GM18508 (cell line): ENCODE measurements around the gene CFAP57.

Experiments used
- ATAC-seq: cut with Tn5 transposase; IDR thresholded peaks from one replicate; pipeline ENCODE4 v1.9.1; 2021; ENCODE audit warnings: moderate number of reproducible peaks; ENCODE audit not compliant: insufficient read depth, unreplicated experiment

The CFAP57 gene

DNA sequence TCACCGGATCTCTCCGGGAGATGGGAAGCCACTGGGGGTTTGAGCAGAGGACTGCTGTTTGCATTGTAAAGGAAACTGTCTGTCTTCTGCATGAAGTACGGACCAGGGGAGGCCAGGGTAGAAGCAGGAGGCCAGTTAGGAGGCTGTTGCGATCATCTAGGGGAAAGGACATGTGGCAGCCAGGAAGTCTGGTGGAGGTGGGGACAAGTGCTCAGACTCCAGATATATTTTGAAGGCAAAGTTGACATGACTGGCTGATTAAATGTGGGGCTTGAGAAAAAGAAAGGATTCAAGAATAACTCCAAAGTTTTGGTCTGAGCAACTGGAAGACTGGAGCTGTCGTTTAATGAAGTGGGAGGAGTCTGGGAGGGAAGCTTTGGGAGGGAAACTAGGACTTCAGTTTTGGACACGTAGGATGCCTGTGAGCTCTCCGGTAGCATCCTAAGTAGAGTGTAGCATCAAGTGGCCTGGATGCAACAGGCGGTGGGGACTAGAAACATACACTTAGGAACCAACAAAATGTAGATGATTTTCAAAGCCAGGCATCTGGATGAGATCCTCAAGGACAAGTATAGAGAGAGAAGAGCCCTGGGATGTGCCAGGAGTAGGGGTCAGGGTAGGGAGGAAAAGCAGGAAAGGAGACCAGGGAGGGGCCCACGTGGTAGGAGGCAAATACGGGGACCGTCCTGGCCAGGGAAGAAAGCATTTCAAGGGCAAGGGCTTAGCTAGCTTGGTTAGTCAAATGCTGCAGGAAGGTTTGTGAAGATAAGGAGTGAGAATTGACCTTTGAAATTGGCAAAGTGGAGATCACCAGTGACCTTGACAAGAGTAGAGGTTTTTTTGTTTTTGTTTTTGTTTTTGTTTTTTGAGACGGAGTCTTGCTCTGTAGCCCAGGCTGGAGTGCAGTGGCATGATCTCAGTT is 116.9 kb downstream of the CFAP57 start:
- ATAC-seq = no peak

DNA sequence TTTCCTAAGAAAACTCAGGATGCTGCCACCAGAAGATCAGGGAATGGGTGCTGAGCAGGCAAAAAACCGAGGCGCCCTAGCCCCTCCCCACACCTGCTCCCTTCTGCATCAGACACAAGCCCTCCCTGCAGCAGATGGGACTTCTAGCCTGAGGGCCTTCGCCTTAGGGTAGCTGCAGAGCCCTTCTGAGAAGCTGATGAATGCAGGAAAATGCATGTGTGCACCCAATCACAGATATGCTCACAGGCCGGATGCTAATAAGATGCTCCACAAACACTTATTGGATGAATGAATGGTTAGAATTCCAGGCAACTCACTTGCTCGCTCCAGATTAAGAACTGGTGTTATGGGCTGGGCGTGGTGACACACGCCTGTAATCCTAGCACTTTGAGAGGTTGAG is 120.1 kb downstream of the CFAP57 start:
- no peak for ATAC-seq

DNA sequence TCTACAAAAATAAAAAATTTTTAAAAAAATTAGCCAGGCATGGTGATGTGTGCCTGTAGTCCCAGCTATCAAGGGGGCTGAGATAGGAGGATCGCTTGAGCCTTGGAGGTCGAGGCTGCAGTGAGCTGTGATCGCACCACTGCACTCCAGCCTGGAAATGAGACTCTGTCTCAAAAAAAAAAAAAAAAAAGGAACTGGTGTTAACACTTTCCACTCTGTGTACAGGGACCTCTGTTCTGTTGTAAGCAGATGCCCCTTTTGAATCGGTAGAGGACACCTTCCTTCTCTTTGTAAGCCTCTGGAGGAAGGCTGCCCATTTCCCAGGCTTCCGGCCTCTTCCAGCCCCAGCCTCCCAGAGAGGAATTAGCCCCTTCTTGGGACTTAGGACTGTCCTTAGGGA is 120.5 kb downstream of the CFAP57 start:
- no peak for ATAC-seq

DNA sequence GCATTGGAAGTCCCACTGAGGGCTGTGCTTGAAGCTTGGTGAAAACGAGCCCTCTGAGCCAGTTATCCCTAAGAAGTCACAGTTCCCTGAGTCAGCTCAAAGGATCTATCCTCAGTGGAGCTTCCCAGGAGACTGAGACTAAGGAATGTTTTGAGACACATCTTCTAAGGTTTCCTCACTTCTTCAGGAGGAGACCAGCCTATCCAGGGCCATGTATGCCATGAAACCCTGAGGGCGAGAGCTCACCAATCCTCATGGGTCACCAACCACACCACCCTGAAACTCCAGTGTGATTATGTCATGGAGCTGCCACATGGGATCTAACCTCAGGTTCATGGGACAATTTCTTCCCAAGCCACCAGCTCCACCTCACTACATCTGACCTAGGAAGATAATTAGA is 121.0 kb downstream of the CFAP57 start:
- ATAC-seq = no peak

DNA sequence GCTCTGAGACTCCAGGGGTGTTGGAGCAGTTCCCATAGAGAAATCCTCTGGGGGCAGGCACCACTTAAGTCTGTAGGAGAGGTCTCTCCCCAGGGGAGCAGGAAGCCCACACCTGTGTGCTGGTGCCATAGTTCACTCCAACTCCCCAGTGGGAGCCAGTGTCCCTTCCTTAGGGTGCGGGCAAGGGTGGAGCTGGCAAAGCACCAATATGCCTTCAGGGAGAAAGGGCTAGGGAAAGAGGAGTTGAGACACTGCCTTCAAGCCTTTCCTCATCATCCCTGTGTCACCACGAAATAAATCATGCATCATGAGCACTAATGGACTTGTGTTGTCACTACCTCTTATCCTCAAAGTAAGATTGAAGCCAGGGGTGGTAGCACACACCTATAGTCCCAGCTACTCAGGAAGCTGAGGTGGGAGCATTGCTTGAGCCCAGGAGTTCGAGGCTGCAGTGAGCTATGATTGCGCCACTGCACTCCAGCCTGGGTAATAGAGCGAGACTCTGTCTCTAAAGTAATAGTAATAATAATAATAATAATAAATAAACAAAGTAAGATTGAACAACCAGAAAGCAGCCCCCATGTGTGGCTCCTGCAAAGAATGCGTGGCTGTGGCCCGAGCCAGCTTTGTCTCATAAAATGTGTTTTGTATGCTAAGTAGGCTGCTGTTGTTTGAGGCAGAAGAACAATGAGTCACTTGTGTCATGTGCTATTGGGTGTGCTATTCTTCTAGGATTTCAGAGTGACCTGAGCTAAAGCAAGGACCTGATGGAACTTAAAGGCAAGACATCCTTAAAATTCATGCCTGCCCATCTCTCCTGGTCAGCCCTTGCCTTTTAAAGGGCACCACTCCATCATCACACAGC is 122.0 kb downstream of the CFAP57 start:
- no peak for ATAC-seq

DNA sequence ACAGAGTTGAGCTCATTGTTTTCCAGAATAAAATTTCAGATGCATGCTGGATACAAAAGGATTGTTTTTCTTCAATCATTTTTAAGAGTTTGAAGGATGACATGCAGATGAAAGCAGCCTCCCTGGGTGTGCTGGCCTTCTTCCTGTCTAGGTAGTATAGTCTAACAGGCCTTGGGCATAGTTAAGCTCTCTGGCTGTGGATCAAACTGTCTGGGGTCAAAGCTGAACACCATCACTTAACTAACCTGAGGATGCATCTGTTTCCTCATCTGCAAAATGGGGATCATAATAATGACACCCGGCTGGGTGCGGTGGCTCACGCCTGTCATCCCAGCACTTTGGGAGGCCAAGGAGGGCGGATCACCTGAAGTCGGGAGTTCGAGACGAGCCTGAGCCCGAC is 122.6 kb downstream of the CFAP57 start:
- no peak for ATAC-seq

DNA sequence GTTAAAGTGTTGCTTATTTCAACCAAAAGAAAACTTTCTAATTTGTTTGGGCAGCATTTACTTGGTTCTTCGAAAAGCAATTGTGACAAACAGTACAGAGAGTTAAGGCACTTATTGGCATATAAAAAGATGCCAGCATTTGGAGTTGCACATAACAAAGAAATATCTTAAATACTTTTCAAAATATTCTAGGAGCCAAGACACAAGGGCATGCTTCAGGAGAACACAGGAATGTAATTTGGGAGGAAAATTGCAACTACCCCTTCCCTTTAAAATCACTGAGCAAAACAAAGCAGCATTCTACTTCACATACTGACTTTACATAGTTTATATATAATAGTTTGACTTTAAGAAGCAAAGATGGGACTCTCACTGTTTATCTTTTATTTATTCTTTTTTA is 124.1 kb downstream of the CFAP57 start:
- no peak for ATAC-seq

DNA sequence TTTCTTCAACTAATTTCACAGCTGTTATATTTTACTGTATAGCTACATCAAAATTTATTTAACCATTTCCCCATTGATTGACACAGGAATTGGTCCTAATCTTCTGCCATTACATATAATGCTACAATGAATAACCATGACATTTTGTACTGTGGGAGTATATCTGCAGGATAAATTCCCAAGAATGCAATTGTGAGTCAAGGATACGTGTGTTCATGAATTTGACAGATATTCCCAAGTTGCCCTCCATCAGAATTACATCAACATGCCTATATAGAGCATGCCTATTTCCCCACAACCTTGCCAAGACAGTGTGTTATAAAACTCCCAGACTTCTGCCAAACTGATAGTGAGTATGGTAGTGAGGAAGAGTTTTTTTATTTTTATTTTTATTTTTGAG is 125.9 kb downstream of the CFAP57 start:
- ATAC-seq = no peak

DNA sequence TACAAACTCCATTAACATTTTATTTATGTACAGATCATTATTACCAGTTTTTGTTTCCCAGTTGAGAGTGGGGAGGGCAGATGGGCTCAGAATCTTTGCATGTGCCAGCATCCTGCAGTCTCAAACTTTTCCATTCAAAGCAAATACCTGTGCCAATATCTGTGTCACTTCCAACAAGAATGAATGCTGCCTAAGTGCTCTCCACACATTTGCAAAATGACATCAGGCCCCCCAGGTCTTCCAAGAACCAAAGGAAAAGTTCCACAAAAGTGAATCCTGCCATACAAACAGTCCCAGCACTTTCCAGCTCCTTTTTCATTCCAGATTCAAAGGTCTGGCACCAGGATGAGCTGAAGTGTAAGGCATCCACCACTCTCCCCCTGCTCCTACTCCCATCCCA is 127.0 kb downstream of the CFAP57 start:
- ATAC-seq = no peak

DNA sequence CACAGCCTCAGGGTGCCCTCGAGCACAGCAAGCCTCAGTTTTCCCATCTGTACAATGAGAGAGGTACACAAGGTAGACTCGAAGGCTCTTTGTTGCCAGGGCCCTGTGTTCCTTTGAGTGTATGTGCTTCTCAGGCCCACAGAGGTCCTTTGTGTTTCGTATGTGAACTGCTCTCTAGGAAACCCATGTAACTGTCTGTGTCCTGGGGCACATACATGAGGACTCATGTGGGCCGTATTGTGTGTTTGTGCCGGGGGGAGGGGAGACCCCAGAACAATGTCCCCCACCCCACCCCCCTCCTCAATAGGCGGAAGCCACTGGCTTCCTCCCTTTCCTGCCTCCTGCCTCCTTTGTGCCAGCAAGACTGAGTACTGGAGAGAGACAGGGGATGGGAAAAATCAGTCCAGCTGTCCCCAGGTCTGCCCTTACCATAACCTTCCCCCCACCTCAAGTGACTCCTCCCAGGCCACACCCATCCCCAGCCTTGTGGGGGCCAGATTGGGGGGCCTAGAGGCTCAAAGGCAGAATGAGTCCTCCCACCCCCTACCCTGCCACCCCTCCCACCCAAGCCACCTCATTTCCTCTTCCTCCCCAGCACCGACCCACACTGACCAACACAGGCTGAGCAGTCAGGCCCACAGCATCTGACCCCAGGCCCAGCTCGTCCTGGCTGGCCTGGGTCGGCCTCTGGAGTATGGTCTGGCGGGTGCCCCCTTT is 128.4 kb downstream of the CFAP57 start, which contains the start of gene TIE1:
TIE1 (plus strand) TSS at position 605 of the 717 bp plus-strand sequence; CDS start at position 695, 90 bp downstream.
- ATAC-seq = no peak

DNA sequence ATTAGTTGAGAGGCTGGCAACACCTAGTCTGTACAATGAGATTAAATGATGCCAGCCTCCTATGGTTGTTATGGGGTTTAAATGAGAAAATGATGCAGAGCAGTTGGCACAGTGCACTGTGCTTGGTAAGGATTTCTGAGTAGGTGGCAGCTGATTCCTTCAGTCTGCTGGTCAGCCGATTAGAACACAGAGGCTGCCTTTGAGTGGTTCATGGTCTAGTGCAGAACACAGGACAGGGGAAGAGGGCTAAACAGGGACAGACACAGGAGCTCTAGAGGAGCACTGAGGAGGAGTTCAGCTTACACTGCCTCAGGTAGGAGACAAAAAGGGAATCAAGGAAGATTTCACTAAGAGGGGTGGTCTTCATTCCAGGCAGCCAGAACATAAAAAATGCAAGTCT is 130.1 kb downstream of the CFAP57 start:
- ATAC-seq = no peak

DNA sequence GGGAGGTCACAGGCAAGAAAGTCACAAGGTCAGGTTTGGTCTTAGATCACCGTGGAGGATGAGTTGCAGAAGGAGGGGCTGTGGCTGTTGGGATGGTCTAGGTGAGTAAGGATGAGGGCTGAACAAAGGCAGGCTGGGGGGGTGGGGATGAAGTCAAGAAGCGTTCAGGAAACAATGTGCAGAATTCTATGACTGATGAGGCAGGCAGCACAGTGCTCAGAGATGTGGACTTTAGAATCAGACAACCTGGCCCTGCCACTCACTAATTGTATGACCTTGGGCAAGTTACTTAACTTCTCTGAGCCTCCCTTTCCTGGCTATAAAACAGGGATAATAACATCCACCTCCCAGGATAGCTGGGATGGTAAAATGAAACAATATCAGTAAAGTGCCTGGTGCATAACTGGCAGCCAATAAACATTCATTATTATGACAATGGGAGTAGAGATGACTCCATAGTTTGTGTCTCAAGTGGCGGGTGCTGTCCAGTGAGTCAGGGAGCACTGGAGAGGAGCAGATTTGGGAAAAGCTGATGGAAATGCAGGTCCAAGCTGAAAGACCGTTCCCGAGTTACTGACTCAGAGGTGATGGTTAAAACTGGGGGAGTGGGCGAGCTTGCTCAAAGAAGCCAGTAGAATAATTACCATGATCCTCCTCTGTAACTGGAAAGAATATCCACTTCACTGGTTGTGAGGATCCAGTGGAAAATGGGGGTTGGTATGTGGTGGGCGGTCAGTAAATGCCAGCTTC is 130.8 kb downstream of the CFAP57 start:
- no peak for ATAC-seq

DNA sequence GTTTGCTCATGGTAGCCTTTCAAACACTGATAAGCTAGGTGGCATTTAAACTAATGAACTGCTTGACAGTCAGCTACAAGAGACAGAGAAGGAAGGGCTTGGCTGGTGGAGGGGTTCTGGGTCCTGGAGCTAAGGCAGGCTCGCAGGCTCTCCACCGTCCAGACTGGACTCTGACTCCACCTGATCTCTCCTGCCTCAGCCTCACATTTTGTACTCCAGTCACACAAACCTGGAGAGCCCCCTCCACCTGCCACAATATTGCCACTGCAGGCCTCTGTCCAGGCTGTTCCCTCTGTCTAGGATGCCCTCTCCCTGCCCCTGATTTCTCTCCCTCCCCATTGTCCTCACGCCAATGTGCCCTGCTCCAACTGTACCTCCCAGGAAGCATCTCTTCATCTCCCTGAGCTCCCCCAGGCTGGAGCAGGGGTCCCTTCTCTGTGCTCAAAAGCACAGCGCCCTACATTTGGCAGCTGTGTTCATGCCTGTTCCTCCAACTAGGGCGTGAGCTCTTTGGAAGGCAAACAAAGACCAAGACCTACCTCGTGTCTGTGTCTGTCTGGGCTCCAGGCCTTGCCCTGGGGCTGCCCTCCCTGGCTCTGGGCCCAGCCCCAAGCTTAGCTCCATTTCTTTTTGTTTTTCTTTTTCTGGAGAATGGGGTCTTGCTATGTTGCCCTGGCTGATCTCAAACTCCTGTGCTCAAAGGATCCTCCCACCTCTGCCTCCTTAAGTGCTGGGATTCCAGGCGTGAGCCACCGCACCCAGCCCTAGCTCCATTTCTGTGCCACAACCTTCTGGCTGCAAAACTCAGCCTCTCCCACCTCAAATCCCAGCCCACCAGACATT is 131.6 kb downstream of the CFAP57 start:
- ATAC-seq = no peak
